WTC11 (cell line): ENCODE data around the gene SOX15. TPM values are rescaled to one million over a fixed set of nuclear protein-coding genes. Genes with fewer than 3 reads are reported as not detected.

Experiments
- ATAC-seq: fragments of 200-7000 bp; cut with Tn5 transposase; 2 replicates; pipeline ENCODE4 v1.10.0; 2021; ENCODE audit warnings: mild to moderate bottlenecking, moderate library complexity
- CTCF ChIA-PET: fragments of 300-600 bp; sonication (Branson Sonifier 250); formaldehyde crosslinking; loops from one replicate; lab custom pipeline; 2021; ENCODE audit warnings: antibody characterized with exemption; lab: Charles Lee
- POLR2A ChIA-PET: fragments of 350-600 bp; sonication (Branson Sonifier 250); formaldehyde crosslinking; loops from one replicate; lab custom pipeline; 2021; ENCODE audit warnings: antibody characterized with exemption; lab: Charles Lee
- DNase-seq: peaks from one replicate; pipeline ENCODE4 v3.0.0; 2021; ENCODE audit warnings: low spot score
- H3K27ac Mint-ChIP-seq: 2 replicates; pipeline ENCODE4 v1.8.0; 2021; ENCODE audit warnings: mixed read lengths
- H3K27me3 Mint-ChIP-seq: 2 replicates; pipeline ENCODE4 v1.8.0; 2021; ENCODE audit warnings: low read depth, mild to moderate bottlenecking, moderate library complexity, mixed read lengths
- H3K36me3 Mint-ChIP-seq: 2 replicates; pipeline ENCODE4 v1.8.0; 2021; ENCODE audit warnings: mixed read lengths
- H3K4me1 Mint-ChIP-seq: 2 replicates; pipeline ENCODE4 v1.8.0; 2022; ENCODE audit warnings: mixed read lengths
- H3K4me3 Mint-ChIP-seq: 2 replicates; pipeline ENCODE4 v1.8.0; 2021; ENCODE audit warnings: mild to moderate bottlenecking, moderate library complexity, mixed read lengths
- H3K9me3 Mint-ChIP-seq: 2 replicates; pipeline ENCODE4 v1.8.0; 2021; ENCODE audit warnings: mixed read lengths
- AFF4 ChIP-seq: sonication (generic); formaldehyde crosslinking; IDR thresholded peaks from 2 replicates; pipeline ENCODE4 v1.8.1; 2023; ENCODE audit warnings: mild to moderate bottlenecking, missing genetic modification reagents, borderline replicate concordance
- CREB1 ChIP-seq: sonication (generic); formaldehyde crosslinking; IDR thresholded peaks from 2 replicates; pipeline ENCODE4 v1.8.0; 2023; ENCODE audit warnings: mild to moderate bottlenecking, missing genetic modification reagents
- CREM ChIP-seq: sonication (generic); formaldehyde crosslinking; IDR thresholded peaks from 2 replicates; pipeline ENCODE4 v1.8.1; 2022; ENCODE audit warnings: mild to moderate bottlenecking, missing genetic modification reagents, moderate library complexity
- E2F5 ChIP-seq: sonication (generic); formaldehyde crosslinking; IDR thresholded peaks from 2 replicates; pipeline ENCODE4 v1.8.1; 2022; ENCODE audit warnings: mild to moderate bottlenecking, moderate library complexity, missing genetic modification reagents
- FOXP1 ChIP-seq: sonication (generic); formaldehyde crosslinking; IDR thresholded peaks from 2 replicates; pipeline ENCODE4 v1.8.0; 2022; ENCODE audit warnings: missing genetic modification reagents, mild to moderate bottlenecking, moderate library complexity, borderline replicate concordance
- FOXP4 ChIP-seq: sonication (generic); formaldehyde crosslinking; IDR thresholded peaks from 2 replicates; pipeline ENCODE4 v1.8.0; 2022; ENCODE audit warnings: mild to moderate bottlenecking, missing genetic modification reagents
- GTF2I ChIP-seq: fragments of 250-450 bp; sonication (Bioruptor Pico); conservative IDR thresholded peaks from 2 replicates; pipeline ENCODE4 v1.4.0; 2021; ENCODE audit warnings: mild to moderate bottlenecking
- IRF1 ChIP-seq: sonication (generic); formaldehyde crosslinking; IDR thresholded peaks from 2 replicates; pipeline ENCODE4 v1.8.0; 2023; ENCODE audit warnings: missing genetic modification reagents
- JAZF1 ChIP-seq: fragments of 250-450 bp; sonication (Bioruptor Pico); IDR thresholded peaks from 2 replicates; pipeline ENCODE4 v1.9.0; 2021; ENCODE audit warnings: moderate library complexity, mild to moderate bottlenecking, inconsistent platforms
- JUN ChIP-seq: sonication (generic); formaldehyde crosslinking; IDR thresholded peaks from 2 replicates; pipeline ENCODE4 v1.8.0; 2023; ENCODE audit warnings: mild to moderate bottlenecking, missing genetic modification reagents
- MAX ChIP-seq: sonication (generic); formaldehyde crosslinking; IDR thresholded peaks from 2 replicates; pipeline ENCODE4 v1.8.0; 2022; ENCODE audit warnings: mild to moderate bottlenecking, missing genetic modification reagents
- MXD4 ChIP-seq: fragments of 250-450 bp; sonication (Bioruptor Pico); IDR thresholded peaks from 2 replicates; pipeline ENCODE4 v1.8.0; 2021; ENCODE audit warnings: mild to moderate bottlenecking, moderate library complexity, borderline replicate concordance
- RELA ChIP-seq: sonication (generic); formaldehyde crosslinking; IDR thresholded peaks from 2 replicates; pipeline ENCODE4 v1.8.1; 2022; ENCODE audit warnings: missing genetic modification reagents, mild to moderate bottlenecking, borderline replicate concordance
- RORB ChIP-seq: fragments of 250-450 bp; sonication (Bioruptor Pico); IDR thresholded peaks from 2 replicates; pipeline ENCODE4 v1.9.0; 2021; ENCODE audit warnings: mild to moderate bottlenecking
- SP1 ChIP-seq: sonication (generic); formaldehyde crosslinking; conservative IDR thresholded peaks from 2 replicates; pipeline ENCODE4 v1.8.1; 2022; ENCODE audit warnings: missing genetic modification reagents
- TEAD1 ChIP-seq: sonication (generic); formaldehyde crosslinking; IDR thresholded peaks from 2 replicates; pipeline ENCODE4 v1.8.0; 2022; ENCODE audit warnings: mild to moderate bottlenecking, missing genetic modification reagents
- USF1 ChIP-seq: sonication (generic); formaldehyde crosslinking; IDR thresholded peaks from 2 replicates; pipeline ENCODE4 v1.8.0; 2022; ENCODE audit warnings: mild to moderate bottlenecking, missing genetic modification reagents
- USF2 ChIP-seq: sonication (generic); formaldehyde crosslinking; IDR thresholded peaks from 2 replicates; pipeline ENCODE4 v1.8.1; 2023; ENCODE audit warnings: mild to moderate bottlenecking, missing genetic modification reagents, moderate library complexity
- ZMAT4 ChIP-seq: fragments of 250-450 bp; sonication (Bioruptor Pico); IDR thresholded peaks from 2 replicates; pipeline ENCODE4 v1.9.0; 2021; ENCODE audit warnings: mild to moderate bottlenecking
- ZNF263 ChIP-seq: sonication (generic); formaldehyde crosslinking; IDR thresholded peaks from 2 replicates; pipeline ENCODE4 v1.8.1; 2022; ENCODE audit warnings: low read depth, mild to moderate bottlenecking, moderate library complexity, missing genetic modification reagents
- ZNF281 ChIP-seq: sonication (generic); formaldehyde crosslinking; IDR thresholded peaks from 2 replicates; pipeline ENCODE4 v1.8.0; 2023; ENCODE audit warnings: mild to moderate bottlenecking, missing genetic modification reagents
- ZNF396 ChIP-seq: fragments of 250-450 bp; sonication (Bioruptor Pico); IDR thresholded peaks from 2 replicates; pipeline ENCODE4 v1.8.0; 2021; ENCODE audit warnings: mild to moderate bottlenecking, moderate library complexity, borderline replicate concordance
- total RNA-seq: library from RNA; stranded (reverse); gene quantifications from 3 replicates; pipeline ENCODE4 v1.2.3, GENCODE V29; 2021

SOX15 gene
- total RNA-seq, 1 experiment from 2014 or later = 19.9 TPM

- no peak for TF ChIP-seq E2F5 (CRISPR knock-in tag)
- no peak for TF ChIP-seq TEAD1 (CRISPR knock-in tag)
- no peak for TF ChIP-seq RORB (CRISPR knock-in tag)
- no peak for TF ChIP-seq MXD4 (CRISPR knock-in tag)
- TF ChIP-seq IRF1 (CRISPR knock-in tag) = no peak
These were observed 28.7 kb upstream of the SOX15 start (continued) for GRCh38 chr17:7618608-7619007.

GRCh38 chr17:7615265-7615747 is 25.4 kb upstream of the SOX15 start:
- peak overlapping the region; percentile 99 for H3K27ac Mint-ChIP-seq
- no peak for TF ChIP-seq CREB1
- no peak for TF ChIP-seq ZNF263
- TF ChIP-seq ZMAT4 (CRISPR knock-in tag) = no peak
- no peak for TF ChIP-seq RELA
- no peak for TF ChIP-seq CREM (CRISPR knock-in tag)
- TF ChIP-seq JUN (CRISPR knock-in tag) = no peak
- TF ChIP-seq USF1 (CRISPR knock-in tag) = peak; percentile 17; the same call in 1 of the 2 replicates
- no peak for TF ChIP-seq USF2
- no peak for TF ChIP-seq AFF4 (CRISPR knock-in tag)
- TF ChIP-seq ZNF281 (CRISPR knock-in tag) = no peak
- peak; percentile 71; the same call in 1 of the 2 replicates for TF ChIP-seq MAX
- no peak for TF ChIP-seq JAZF1 (CRISPR knock-in tag)
- TF ChIP-seq GTF2I (CRISPR knock-in tag) = no peak
- TF ChIP-seq ZNF396 (CRISPR knock-in tag) = no peak
- TF ChIP-seq FOXP1 = no peak
- TF ChIP-seq FOXP4 (CRISPR knock-in tag) = no peak
- TF ChIP-seq SP1 (CRISPR knock-in tag) = peak; percentile 15; the same call in 1 of the 2 replicates
- no peak for TF ChIP-seq RORB (CRISPR knock-in tag)

More at GRCh38 chr17:7615265-7615747, 25.4 kb upstream of the SOX15 start:
- Mint-ChIP-seq H3K9me3 (no peaks in the 10 kb centered on the region), H3K27me3 (no peaks in the 10 kb centered on the region), H3K4me1 (peaks cover 22% of the 10 kb centered on the region), H3K36me3 (peaks cover 6% of the 10 kb centered on the region; the same call in 1 of the 2 replicates), H3K4me3 (peak overlapping the region; percentile 73)
- DNase-seq (no peak), ATAC-seq (no peak)
- POLR2A ChIA-PET = interaction anchor here (0.7 to 2.8 kb wide), 5 partner anchors 12 to 72 kb away, joined by 5 to 31 read pairs (median 8); partner anchors contain the start of genes ATP1B2, MPDU1, SAT2 and TP53
- CTCF ChIA-PET = interaction anchor here (1.1 to 3.5 kb wide), 20 partner anchors 12 to 375 kb away, joined by 3 to 47 read pairs (median 8); partner anchors contain the start of genes ATP1B2, DNAH2, MPDU1 and SAT2
